CD14-positive monocyte (primary cell): ENCODE measurements around the gene TCEAL4. TPM values are rescaled to one million over a fixed set of nuclear protein-coding genes. Genes with fewer than 3 reads are reported as not detected.

Experiments used
- DNase-seq, 3 donors: peaks; one replicate each; pipeline ENCODE4 v3.0.0-alpha.2; 2011 to 2022
- H2AFZ ChIP-seq: 2 replicates; pipeline ENCODE4 v1.6.0; 2012; ENCODE audit warnings: mild to moderate bottlenecking, low read depth, low read length, inconsistent platforms; ENCODE audit not compliant: insufficient read depth, poor library complexity, severe bottlenecking
- H3K27ac ChIP-seq, 2 donors: 1 replicate in 1 of 2; 2 replicates in 1 of 2; pipeline ENCODE4 v1.5.1; 2012 to 2013; ENCODE audit warnings: low read length in 2 of 2, control low read depth in 1 of 2, inconsistent platforms in 1 of 2, low read depth in 1 of 2, mild to moderate bottlenecking in 1 of 2
- H3K27me3 ChIP-seq, 2 donors: one replicate each; pipeline versions ENCODE4 v1.6.0 to v1.6.1; 2011 to 2013; ENCODE audit warnings: low read length in 2 of 2; ENCODE audit not compliant: control insufficient read depth in 2 of 2, insufficient read depth in 2 of 2
- H3K36me3 ChIP-seq, 2 donors: replicated peaks in 1 of 2; 1 replicate in 1 of 2; 2 replicates in 1 of 2; pipeline versions ENCODE4 v1.5.1 to v1.6.1; 2012 to 2013; ENCODE audit warnings: low read length in 2 of 2, control low read depth in 1 of 2, inconsistent platforms in 1 of 2, mild to moderate bottlenecking in 1 of 2; ENCODE audit not compliant: insufficient read depth in 2 of 2, control insufficient read depth in 1 of 2
- H3K4me1 ChIP-seq, 2 donors: 1 replicate in 1 of 2; 2 replicates in 1 of 2; pipeline versions ENCODE4 v1.5.1 to v1.6.1; 2012 to 2013; ENCODE audit warnings: low read length in 2 of 2, control low read depth in 1 of 2, inconsistent platforms in 1 of 2, mild to moderate bottlenecking in 1 of 2, moderate library complexity in 1 of 2; ENCODE audit not compliant: insufficient read depth in 2 of 2, control insufficient read depth in 1 of 2
- H3K4me2 ChIP-seq: replicated peaks from 2 replicates; pipeline ENCODE3; 2012; ENCODE audit warnings: low read length, moderate library complexity, mild to moderate bottlenecking; ENCODE audit not compliant: poor library complexity, severe bottlenecking; ENCODE audit errors: extremely low read depth
- H3K4me3 ChIP-seq, 3 experiments: fragments of 200-600 bp in 1 of 3; sonication (generic) in 1 of 3; replicated peaks in 1 of 3; 1 replicate in 2 of 3; 2 replicates in 1 of 3; pipeline ENCODE4 v1.5.1; 2011 to 2013; ENCODE audit warnings: low read length in 3 of 3, mild to moderate bottlenecking in 3 of 3, control low read depth in 2 of 3, low read depth in 2 of 3, inconsistent platforms in 1 of 3, moderate library complexity in 1 of 3
- H3K79me2 ChIP-seq: 2 replicates; pipeline ENCODE4 v1.6.0; 2012; ENCODE audit warnings: mild to moderate bottlenecking, control low read depth, inconsistent platforms, low read length, moderate library complexity; ENCODE audit not compliant: insufficient read depth
- H3K9ac ChIP-seq: 2 replicates; pipeline ENCODE4 v1.6.0; 2017; ENCODE audit warnings: low read length, mild to moderate bottlenecking; ENCODE audit not compliant: insufficient read depth, poor library complexity, severe bottlenecking
- H3K9me3 ChIP-seq, 2 donors: replicated peaks in 1 of 2; 1 replicate in 1 of 2; 2 replicates in 1 of 2; pipeline versions ENCODE4 v1.5.1 to v1.6.1; 2012 to 2013; ENCODE audit warnings: low read length in 2 of 2, control low read depth in 1 of 2; ENCODE audit not compliant: control insufficient read depth in 1 of 2, insufficient read depth in 1 of 2
- H4K20me1 ChIP-seq: 2 replicates; pipeline ENCODE4 v1.6.0; 2012; ENCODE audit warnings: mild to moderate bottlenecking, low read length, control low read depth, moderate library complexity; ENCODE audit not compliant: insufficient read depth
- H3K27ac Mint-ChIP-seq, 7 donors: one replicate each; pipeline ENCODE4 v1.8.0; 2020; ENCODE audit warnings: mild to moderate bottlenecking in 7 of 7, mixed read lengths in 7 of 7, moderate library complexity in 6 of 7, inconsistent platforms in 2 of 7
- H3K27me3 Mint-ChIP-seq, 3 donors: one replicate each; pipeline ENCODE4 v1.8.0; 2021 to 2022; ENCODE audit warnings: low read depth in 3 of 3, mild to moderate bottlenecking in 3 of 3, mixed read lengths in 3 of 3, moderate library complexity in 3 of 3, inconsistent platforms in 1 of 3
- H3K36me3 Mint-ChIP-seq, 2 donors: one replicate each; pipeline ENCODE4 v1.8.0; 2020; ENCODE audit warnings: mixed read lengths in 2 of 2, inconsistent platforms in 1 of 2, mild to moderate bottlenecking in 1 of 2
- H3K4me1 Mint-ChIP-seq: one replicate; pipeline ENCODE4 v1.8.0; 2020; ENCODE audit warnings: mild to moderate bottlenecking, mixed read lengths
- H3K4me3 Mint-ChIP-seq, 2 donors: one replicate each; pipeline ENCODE4 v1.8.0; 2020; ENCODE audit warnings: mild to moderate bottlenecking in 2 of 2, mixed read lengths in 2 of 2, moderate library complexity in 1 of 2
- H3K9me3 Mint-ChIP-seq, 7 donors: one replicate each; pipeline ENCODE4 v1.8.0; 2020 to 2022; ENCODE audit warnings: mixed read lengths in 7 of 7, mild to moderate bottlenecking in 6 of 7, moderate library complexity in 6 of 7, inconsistent platforms in 2 of 7
- CTCF ChIP-seq: fragments of 200-600 bp; IDR thresholded peaks from one replicate; pipeline ENCODE4 v1.8.0; 2022; ENCODE audit warnings: antibody characterized with exemption, mild to moderate bottlenecking
- WGBS: methylation state at CpG from one replicate; pipeline ENCODE4 v1.1.5; 2013; ENCODE audit warnings: missing lambda C conversion rate; ENCODE audit not compliant: insufficient coverage; 5-methylcytosine and 5-hydroxymethylcytosine counted together
- intact Hi-C, 2 donors: fragments of 100-400 bp; cut with micrococcal nuclease; formaldehyde crosslinking; loops; one replicate each; pipeline versions ENCODE4 v1.15.0 to v1.15.1; 2023
- polyA plus RNA-seq, 3 donors: library from polyadenylated mRNA; depleted of rRNA in 1 of 3; unstranded in 2 of 3; stranded (reverse) in 1 of 3; fragments of 300-500 nt in 2 of 3; fragments of >200 nt in 1 of 3; fragmentation: Illumina TruSeq in 2 of 3; gene quantifications; 1 replicate in 2 of 3; 2 replicates in 1 of 3; pipeline ENCODE4 v1.2.3, GENCODE V29; 2012 to 2021

The TCEAL4 gene
- polyA plus RNA-seq, 3 donors: 3.0 to 10.7 (median 8.5) TPM

- Mint-ChIP-seq H3K9me3 (peaks cover 0 to 2% (median 0%) of the 10 kb centered on the region in 7 donors), H3K36me3 (no peaks in the 10 kb centered on the region), H3K4me3 (peak overlapping the region; percentile 90 to 94), H3K27ac (peak overlapping the region in 6 of 7 donors; percentile 61 to 88 (median 74)), H3K4me1 (peaks cover 14% of the 10 kb centered on the region), H3K27me3 (peaks cover 0 to 4% (median 0%) of the 10 kb centered on the region in 3 donors)
- Histone ChIP-seq H3K4me2 (peak overlapping the region; percentile 78), H3K36me3 (no peaks in the 10 kb centered on the region), H3K9ac (peak overlapping the region; percentile 68), H2AFZ (peak overlapping the region; percentile 75), H3K27me3 (no peaks in the 10 kb centered on the region), H3K27ac (peak overlapping the region; percentile 44 to 58), H3K4me3 (peak overlapping the region; percentile 75 to 82 (median 77)), H3K4me1 (peaks cover 0 to 5% of the 10 kb centered on the region in 2 donors), H3K9me3 (no peaks in the 10 kb centered on the region), H3K79me2 (no peaks in the 10 kb centered on the region), H4K20me1 (no peaks in the 10 kb centered on the region)
- peak in 2 of 3 donors; percentile 2 for DNase-seq
- intact Hi-C loops: no loop called here
- no peak for TF ChIP-seq CTCF
- 0% methylated on average over 20 of the region's 49 CpGs for WGBS
Measured at GRCh38 chrX:103629318-103630170, 44.2 kb downstream of the TCEAL4 start.

GRCh38 chrX:103630171-103630511 lies 44.8 kb downstream of the TCEAL4 start:
- peaks cover 0 to 5% of the 10 kb centered on the region in 2 donors for H3K4me1 ChIP-seq
- H3K27me3 ChIP-seq: no peaks in the 10 kb centered on the region
- H2AFZ ChIP-seq: peak overlapping the region; percentile 75
- intact Hi-C loops: no loop called here
- no peaks in the 10 kb centered on the region for H3K36me3 Mint-ChIP-seq
- peak overlapping the region in 1 of 7 donors; percentile 81 for H3K27ac Mint-ChIP-seq
- peak overlapping the region; percentile 75 to 82 (median 77) for H3K4me3 ChIP-seq
- H3K36me3 ChIP-seq: no peaks in the 10 kb centered on the region
- peaks cover 14% of the 10 kb centered on the region for H3K4me1 Mint-ChIP-seq
- H3K27me3 Mint-ChIP-seq: peaks cover 0 to 4% (median 0%) of the 10 kb centered on the region in 3 donors
- H3K4me3 Mint-ChIP-seq: peak overlapping the region; percentile 90 to 94
- TF ChIP-seq CTCF: no peak
- H3K9me3 ChIP-seq: no peaks in the 10 kb centered on the region
- peaks cover 0 to 2% (median 0%) of the 10 kb centered on the region in 7 donors for H3K9me3 Mint-ChIP-seq
- H3K9ac ChIP-seq: peak overlapping the region; percentile 68
- no peaks in the 10 kb centered on the region for H3K79me2 ChIP-seq
- H3K27ac ChIP-seq: no peak overlapping the region
- DNase-seq: no peak
- H4K20me1 ChIP-seq: no peaks in the 10 kb centered on the region
- WGBS: 15% methylated on average over 4 of the region's 6 CpGs
- H3K4me2 ChIP-seq: peak overlapping the region; percentile 78
